Measurements from ENCODE around the gene ZNF771.

DNA sequence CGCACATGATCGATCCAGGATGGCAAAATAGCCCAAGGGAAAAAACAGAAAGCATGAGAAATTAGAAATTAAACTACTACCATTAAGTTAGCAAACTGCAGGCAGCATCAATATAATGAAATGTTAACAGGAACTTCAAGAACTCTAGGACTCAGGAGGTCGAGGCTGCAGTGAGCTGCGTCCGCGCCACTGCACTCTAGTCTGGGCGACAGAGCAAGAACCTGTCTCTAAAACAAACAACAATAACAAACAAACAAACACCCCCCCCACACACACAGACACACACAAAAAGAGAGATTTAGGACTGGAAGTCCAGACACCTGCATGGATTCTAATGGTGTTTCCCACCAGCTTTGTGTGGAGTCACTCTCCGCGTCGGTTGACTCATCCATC, 38.8 kb downstream of the ZNF771 start:
- TF ChIP-seq POLR2AphosphoS5 (IDR thresholded peaks at IDR 0.05; ENCODE audit: low read depth, low read length) (no peak), SIN3A (IDR thresholded peaks at IDR 0.05; ENCODE audit: borderline replicate concordance, insufficient read depth, low read length) (no peak), TAF1 (IDR thresholded peaks at IDR 0.05; ENCODE audit: borderline replicate concordance, insufficient read depth, low read length) (no peak)
